Inflammatory macrophage treated with lipopolysaccharide for 1 hour (primary cell): ENCODE data around the gene TMEM203.
A peak's percentile ranks its signal among the peaks of the same experiment; 100 is the strongest.

Experiments
- DNase-seq, 2 donors: peaks; one replicate each; pipeline ENCODE4 v3.0.0-alpha.2; 2020 to 2022

Gene TMEM203

DNA sequence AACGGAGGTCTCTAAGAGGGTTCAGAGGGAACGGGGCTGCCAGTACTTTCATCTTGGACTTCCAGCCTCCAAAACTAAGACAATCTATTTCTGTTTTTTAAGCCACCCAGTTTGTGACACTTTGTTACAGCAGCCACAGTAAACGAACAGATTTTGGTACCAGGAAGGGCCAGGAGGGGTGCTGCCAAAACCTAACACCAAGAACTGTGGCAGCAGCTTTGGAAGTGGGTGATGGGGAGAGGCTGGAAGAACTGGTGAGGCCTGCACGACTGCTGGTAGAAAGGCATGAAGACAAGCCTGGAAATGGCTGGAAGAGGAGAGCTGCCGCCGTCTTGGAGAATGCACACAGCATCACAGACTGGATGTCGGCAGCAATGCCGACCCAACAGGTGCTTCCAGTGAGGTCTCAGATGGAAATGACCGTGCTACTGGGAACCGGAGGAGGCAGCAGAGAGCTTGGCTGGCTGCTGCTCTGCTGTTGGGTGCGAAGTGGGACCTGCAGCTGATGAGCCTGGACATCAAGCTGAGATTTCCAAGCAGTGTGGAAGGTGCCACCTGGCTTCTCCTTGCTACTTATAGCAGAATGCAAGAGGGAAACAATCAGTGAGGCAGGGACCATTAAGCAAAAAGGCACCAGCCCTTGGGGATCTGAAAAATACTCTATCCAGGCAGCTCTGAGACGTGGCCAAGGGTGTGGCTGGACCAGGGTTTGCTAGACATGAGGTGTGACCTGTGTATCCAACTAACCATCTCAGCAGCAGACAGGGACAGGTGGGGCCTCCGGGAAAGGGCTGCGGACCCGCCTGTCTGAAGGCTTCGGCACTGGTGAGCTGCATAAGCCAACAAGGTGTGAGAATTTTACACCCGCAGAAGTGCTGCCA, 28.9 kb downstream of the TMEM203 start:
- DNase-seq, result peak; percentile 12 to 14

GRCh38 chr9:137175345-137175961, 30.0 kb downstream of the TMEM203 start:
- no peak for DNase-seq

DNA sequence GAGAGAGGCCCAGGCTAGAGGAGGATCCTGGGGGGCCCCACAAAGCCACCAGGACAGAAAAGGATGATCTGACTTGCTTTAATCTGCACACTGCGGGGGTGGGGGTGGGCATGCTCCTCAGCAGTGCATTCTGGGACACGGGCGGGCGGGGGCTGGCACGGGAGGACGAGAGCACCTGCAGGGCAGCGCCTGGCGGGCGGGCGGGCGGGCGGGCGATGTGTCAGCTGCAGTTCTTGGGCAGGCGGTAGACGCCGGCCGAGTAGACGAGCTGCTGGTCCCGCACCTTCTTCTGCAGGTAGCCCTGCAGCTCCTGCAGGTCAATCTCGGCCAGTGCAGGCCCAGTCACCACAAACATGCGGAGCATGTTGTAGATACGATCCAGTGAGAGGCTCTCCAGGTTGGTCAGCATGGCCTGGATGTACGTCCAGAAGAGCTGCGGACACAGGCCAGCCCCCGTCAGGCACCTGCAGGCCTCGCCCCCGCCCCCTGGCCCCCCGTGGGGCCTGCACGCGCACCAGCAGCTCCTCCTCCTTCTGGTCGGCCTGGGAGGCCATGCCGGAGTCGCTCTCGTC, 30.6 kb downstream of the TMEM203 start:
- no peak for DNase-seq

DNA sequence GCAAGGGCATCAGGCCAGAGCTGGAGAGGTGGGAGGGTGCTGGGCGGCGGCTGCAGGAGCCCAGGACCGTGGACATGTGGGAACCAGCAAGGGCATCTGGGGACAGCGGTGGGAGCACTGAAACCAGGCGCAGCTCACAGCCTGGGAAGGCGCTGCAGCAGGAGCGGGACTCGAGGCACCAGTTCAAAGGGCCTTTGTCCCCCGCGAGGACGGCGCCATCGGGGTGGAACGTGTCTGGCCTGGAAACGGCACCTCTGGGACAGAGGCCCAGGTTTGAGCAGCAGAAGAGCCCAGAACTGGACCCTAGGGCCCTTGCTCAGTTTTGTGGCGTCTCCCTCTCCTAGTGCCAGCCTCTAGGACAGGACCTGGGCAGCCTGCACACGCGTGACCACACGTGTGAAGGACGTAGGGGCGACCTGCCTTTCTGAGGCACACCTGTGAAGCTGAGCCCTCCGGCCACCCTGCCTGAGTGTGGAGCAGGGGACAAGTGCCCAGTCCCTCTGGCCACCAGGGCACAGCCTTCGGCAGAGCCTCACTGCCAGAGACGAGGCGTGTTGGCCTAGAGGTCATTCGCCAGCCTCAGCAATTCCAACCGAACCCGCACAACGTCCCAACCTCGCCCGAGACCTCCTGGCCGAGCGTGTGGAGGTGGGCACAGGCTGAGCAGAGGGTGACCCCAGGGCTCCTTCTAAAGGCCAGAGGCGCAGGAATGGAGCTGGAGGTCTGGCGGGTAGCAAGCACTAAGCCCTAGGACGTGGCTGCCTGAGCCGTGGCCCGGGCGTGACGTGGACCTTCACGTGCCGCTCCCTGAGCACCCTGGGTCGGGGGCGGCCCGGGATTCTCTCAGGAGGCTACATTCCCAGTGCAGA, 31.4 kb downstream of the TMEM203 start:
- DNase-seq, result no peak

DNA sequence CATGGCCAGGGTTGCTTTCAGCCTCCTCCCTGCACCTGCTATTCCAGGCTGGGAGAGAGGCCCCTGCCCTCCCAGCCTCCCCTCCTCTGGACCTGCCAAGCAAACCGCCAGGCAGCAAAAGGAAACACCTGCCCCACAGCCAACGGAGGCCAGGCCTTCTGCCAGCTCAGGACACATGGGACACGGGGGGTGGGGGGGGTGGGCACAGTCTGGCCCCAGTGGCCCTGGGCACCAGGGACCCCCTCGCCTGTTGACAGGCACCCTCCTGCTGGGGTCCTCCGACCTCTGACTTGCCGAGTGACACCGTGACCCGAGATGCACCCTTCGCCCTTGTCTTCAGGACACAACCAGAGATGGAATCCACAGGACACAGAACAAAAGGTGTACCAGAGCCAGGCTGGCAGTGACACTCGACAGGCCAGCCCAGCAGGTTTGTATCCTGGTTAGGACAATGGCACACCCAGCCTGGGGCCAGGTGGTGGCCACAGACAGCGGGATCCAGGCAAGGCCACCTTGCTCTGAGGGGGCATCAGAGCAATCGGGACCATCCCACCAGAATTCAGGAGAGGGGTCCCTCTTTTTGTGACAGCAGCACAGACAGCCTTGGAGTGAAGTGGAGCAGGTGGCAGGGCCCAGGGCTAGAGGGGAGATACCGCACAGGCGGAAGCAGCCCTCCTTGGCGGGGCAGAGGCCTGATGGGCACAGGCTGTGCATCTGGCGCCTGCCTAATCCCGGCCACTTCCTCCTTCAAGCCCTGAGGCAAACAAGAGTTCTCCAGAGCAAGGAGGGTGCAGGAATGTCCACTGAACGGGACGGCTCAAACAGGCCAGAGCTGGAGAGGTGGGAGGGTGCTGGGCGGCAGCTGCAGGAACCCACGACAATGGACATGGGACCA, 32.3 kb downstream of the TMEM203 start:
- no peak for DNase-seq

- no peak for DNase-seq
Observed at GRCh38 chr9:137171149-137171900, 34.1 kb downstream of the TMEM203 start.

- no peak for DNase-seq
Observed at GRCh38 chr9:137170486-137171148, 34.8 kb downstream of the TMEM203 start.

- DNase-seq, result no peak
Observed at GRCh38 chr9:137169896-137170358, 35.5 kb downstream of the TMEM203 start, which contains the start of gene LRRC26. LRRC26 (minus strand) TSS chr9:137170051; CDS start chr9:137169943, 108 bp downstream.

GRCh38 chr9:137168904-137169856, 36.3 kb downstream of the TMEM203 start:
- DNase-seq, result no peak

GRCh38 chr9:137168573-137168903, 36.9 kb downstream of the TMEM203 start:
- DNase-seq, result no peak

DNA sequence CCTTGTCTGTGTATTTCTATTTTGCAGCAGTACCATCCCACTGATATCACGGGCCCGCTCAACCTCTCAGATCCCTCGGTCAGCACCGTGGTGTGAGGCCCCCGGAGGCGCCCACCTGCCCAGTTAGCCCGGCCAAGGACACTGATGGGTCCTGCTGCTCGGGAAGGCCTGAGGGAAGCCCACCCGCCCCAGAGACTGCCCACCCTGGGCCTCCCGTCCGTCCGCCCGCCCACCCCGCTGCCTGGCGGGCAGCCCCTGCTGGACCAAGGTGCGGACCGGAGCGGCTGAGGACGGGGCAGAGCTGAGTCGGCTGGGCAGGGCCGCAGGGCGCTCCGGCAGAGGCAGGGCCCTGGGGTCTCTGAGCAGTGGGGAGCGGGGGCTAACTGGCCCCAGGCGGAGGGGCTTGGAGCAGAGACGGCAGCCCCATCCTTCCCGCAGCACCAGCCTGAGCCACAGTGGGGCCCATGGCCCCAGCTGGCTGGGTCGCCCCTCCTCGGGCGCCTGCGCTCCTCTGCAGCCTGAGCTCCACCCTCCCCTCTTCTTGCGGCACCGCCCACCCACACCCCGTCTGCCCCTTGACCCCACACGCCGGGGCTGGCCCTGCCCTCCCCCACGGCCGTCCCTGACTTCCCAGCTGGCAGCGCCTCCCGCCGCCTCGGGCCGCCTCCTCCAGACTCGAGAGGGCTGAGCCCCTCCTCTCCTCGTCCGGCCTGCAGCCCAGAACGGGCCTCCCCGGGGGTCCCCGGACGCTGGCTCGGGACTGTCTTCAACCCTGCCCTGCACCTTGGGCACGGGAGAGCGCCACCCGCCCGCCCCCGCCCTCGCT, 37.5 kb downstream of the TMEM203 start:
- DNase-seq, result peak in 1 of 2 donors; percentile 5

- no peak for DNase-seq
Observed at GRCh38 chr9:137167277-137167746, 38.1 kb downstream of the TMEM203 start.

- DNase-seq, result no peak
Observed at GRCh38 chr9:137166380-137167229, 38.8 kb downstream of the TMEM203 start.

GRCh38 chr9:137165250-137165836, 40.1 kb downstream of the TMEM203 start:
- DNase-seq, result no peak

DNA sequence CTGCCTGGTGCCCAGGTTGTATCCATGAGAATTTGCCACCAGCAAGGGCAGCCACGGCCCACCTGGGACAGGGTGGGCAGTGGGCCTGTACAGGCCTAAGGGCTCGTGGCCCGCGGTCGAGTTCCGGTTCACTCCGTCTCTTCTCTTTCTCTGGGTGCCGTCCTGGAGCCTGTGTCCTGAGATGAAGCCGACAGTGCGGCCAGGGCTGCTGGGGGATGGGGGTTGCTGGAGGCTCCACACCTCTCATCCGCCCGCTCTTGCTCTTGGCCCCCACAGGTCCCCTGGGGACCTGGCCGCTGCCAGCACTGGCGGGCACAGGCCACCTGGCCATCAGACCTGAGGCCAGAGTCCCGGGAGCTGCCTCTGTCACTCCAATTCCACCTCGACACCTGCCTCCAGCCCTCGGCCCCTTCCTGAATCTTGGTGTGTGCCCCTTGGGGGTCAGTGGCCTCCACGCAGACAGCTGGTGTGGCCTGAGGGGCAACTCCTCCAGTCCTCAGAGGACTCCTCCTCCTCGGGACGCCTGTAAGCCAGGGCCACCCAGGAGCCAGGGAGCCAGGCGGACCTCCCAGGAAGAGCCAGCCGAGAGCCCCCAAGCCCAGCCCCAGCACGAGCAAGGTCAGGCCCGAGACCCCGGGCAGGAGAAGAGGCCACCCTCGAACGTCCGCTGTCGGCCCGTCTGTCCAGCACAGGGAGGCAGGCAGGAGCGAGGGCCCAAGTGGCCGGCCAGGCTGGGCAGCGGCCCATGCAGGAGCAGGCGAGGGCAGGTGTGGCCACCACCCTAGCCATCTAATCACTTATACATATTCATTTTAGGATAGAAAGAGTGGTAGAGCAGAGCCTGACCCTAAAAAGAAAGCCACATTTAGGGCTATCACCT, 40.8 kb downstream of the TMEM203 start:
- no peak for DNase-seq

DNA sequence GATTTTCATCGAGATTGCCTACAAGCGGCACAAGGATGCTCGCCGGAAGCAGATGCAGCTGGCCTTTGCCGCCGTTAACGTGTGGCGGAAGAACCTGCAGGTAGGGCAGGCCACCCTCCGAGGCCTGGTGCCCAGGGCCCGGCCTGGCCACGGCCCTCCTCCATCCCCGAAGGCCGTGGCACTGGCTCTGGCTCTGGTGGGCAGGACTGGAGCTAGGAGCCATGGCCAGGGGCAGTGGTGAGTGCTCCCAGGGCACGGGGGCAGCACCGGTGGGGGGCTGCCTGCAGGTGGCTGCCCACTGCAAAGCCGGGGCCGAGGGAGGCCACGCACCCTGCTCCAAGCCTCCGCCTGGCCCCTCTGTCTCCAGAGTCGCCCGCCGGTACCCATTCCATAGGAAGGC, 41.6 kb downstream of the TMEM203 start:
- no peak for DNase-seq
